NOMO-1 treated with dmso at 0.1 percent for 144 hours (cell line): Measurements from ENCODE around the gene RAPGEF6.
A peak's percentile ranks its signal among the peaks of the same experiment; 100 is the strongest.
"Not testable (repeated sequence)": the region's sequence is repeated elsewhere in the genome, so short reads cannot be mapped to it uniquely, and the experiment has no call there.

ENCODE experiments used
- DNase-seq: peaks from one replicate; lab custom pipeline; 2025; ENCODE audit not compliant: unreplicated experiment; lab: John Stamatoyannopoulos, UW

Gene RAPGEF6

DNA sequence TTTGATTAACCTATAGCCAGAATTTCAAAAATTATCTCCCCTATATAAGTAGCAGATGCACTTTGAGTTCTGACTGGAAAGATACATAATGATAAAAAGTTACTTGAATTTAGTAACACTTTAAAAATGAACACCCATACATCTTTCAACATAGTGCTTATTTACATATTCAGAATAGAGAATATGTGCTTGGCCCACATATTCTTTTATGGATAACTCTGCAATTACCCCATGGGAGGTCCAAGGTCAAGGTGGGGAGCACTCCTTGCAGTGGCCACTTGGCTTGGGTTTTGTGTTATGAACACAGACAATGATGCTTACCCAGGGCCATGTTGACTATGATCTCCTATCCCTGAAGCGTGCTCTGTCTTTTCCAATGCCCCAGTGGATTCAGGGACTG lies 201.9 kb downstream of the RAPGEF6 start:
- DNase-seq, result no peak

- DNase-seq, result no peak
Measured at GRCh38 chr5:131431794-131432193, 203.2 kb downstream of the RAPGEF6 start.

DNA sequence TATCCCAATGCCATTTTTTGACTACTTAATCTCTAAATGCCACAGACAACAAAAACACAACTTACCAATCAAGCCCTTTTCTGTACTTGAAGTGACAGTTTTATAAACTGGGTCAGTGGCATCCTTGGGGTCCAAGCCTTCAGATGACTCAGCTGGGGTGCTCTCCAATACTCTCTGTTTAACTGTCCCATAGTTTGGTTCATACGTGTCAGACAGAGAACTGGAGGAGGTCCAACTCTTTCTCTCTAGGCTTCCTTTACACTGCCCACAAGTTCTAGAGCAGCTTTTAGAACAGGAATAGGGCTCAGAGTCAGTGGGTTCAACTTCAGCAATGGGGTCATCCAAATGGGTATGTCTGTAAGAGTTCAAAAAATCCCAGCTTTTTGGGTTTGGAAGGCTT lies 204.2 kb downstream of the RAPGEF6 start:
- no peak for DNase-seq

- DNase-seq, result no peak
Measured at GRCh38 chr5:131426011-131426410, 209.0 kb downstream of the RAPGEF6 start.

DNA sequence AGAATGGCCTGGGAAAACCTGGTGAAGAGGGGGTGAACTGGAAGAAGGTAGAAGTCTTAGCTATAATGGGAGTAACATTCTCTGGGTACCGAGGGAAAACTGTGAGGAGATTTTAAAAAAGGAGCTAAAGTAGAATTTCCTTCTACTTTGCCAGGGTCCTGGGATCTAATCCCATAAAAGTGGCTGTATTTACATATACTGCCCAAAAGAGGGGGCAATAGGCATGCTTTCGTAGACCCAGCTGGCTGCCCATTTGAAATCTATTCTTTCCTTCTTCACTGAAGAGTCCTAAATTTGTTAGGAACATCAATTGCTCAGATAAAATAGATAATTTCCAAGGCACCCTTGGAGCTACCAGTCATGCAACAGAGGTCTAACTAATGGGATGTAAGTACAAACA lies 212.0 kb downstream of the RAPGEF6 start:
- DNase-seq, result no peak

- DNase-seq, result no peak
Measured at GRCh38 chr5:131419877-131420276, 215.2 kb downstream of the RAPGEF6 start.

DNA sequence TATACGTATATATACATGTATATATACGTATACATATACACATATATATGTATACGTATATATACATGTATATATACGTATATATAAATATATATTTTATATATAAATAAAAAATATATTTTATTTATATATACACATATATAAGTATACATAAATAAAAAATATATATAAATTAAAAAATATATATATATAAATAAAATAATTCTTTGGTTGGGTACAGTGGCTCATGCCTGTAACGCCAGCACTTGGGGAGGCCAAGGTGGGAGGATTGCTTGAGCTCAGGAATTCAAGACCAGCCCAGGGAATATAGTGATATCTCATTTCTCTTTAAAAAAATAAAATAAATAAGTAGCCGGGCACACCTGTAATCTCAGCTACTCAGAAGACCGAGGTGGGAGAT lies 216.2 kb downstream of the RAPGEF6 start:
- no peak for DNase-seq

GRCh38 chr5:131417240-131417869 lies 217.7 kb downstream of the RAPGEF6 start:
- DNase-seq, result peak; percentile 7

DNA sequence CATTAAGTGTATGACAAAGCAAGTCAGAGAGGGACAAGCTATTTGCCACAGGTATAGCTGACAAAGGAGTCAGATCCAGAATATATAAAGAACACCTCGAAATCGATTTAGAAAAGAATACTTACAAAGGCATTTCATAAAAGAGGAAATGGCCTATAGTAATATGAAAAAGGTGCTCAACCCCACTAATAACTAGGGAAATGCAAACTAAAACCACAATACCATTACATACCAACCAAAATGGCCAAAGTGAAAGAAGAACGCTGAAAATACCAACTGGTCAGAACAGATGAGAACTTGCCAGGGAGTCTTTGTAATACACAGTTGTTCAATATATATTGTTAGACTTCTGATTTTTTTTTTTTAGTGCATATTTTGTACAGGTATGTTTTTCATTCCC lies 218.3 kb downstream of the RAPGEF6 start:
- no peak for DNase-seq

DNA sequence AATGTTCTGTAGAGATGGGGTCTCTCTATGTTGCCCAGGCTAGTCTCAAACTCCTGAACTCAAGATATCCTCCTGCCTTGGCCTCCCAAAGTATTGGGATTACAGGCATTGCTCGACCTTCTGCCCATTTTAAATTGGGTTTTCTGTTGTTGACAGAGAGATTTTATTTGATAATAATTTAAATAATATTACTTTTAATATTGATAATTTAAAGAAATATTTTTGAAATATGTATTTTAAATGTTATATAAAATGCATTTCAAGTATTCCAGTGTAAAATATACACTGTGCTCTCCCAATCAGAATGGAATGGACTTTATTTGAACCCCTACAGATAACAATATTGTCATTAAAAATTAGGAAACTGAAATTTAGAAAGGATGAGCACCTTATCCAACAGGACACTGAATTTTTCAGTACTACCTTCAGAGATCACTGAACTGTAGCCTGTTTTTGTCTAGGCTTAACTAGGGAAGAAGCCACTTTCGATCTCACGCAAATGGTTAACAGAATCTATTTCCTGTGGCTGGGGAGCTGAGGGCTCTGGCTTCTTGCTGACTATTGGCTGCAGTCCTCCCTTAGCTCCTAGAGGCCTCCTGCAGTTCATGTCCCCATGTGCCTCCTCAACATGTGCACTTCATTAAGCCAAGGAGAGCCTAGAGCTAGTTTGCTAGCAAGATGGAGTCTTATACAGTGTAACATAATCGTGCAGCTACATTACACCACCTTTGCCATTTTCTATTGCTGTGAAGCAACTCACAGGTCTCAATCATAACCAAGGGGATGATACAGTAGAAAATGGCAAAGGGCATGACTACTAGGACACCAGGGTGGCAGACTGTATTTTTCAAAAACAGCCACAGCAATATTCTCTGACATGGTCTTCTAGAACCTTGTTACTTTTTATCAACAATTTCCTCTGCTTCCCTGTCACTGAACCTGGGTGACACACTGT lies 221.1 kb downstream of the RAPGEF6 start:
- DNase-seq, result no peak

DNA sequence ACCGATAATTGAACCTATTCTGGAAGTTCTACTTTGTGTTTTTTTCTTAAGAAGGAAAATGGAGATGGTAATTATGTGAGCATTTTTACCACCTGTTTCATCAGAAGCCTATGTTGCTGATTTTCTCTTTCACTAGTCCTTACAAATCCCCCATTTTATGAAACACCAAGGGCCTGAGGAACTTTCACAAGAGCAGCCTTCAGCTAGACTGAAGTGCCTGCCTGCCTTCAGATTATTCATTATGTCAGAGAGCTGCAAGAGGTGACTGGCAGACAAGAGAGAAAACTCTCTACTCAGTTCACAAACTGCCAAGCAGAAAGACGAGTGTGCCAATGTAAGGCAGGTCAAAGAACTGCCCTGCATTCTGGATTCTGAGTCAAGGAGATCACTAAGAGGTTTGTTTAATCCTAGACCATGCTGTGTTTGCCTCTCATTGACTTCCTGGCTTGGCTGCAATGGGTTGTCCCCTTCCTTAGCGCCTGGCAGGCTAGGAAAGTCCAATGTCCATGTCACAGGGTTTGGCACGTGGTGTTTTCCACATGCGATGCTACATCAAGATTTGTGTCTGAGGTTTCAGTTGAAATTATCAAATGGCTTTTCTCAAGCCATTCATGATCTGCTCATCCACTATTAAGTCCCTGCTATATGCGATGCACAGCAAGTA lies 227.9 kb downstream of the RAPGEF6 start:
- no peak for DNase-seq

GRCh38 chr5:131406076-131406475 lies 229.0 kb downstream of the RAPGEF6 start:
- no peak for DNase-seq

GRCh38 chr5:131405674-131406073 lies 229.4 kb downstream of the RAPGEF6 start:
- DNase-seq, result no peak

GRCh38 chr5:131400585-131400984 lies 234.4 kb downstream of the RAPGEF6 start:
- no peak for DNase-seq

DNA sequence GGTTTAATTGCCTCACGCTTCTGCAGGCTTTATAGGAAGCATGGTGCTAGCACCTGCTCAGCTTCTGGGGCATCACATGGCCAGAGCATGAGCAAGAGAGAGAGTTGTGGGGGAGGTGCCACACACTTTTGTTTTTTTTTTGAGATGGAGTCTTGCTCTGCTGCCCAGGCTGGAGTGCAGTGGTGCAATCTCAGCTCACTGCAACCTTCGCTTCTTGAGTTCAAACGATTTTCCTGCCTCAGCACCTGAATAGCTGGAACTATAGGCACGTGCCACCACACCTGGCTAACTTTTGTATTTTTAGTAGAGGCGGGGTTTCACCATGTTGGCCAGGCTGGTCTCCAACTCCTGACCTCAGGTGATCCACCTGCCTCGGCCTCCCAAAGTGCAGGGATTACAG lies 236.0 kb downstream of the RAPGEF6 start:
- DNase-seq, result not testable (repeated sequence)

- no peak for DNase-seq
Measured at GRCh38 chr5:131396630-131397273, 238.3 kb downstream of the RAPGEF6 start.

- DNase-seq, result no peak
Measured at GRCh38 chr5:131396015-131396414, 239.0 kb downstream of the RAPGEF6 start.

DNA sequence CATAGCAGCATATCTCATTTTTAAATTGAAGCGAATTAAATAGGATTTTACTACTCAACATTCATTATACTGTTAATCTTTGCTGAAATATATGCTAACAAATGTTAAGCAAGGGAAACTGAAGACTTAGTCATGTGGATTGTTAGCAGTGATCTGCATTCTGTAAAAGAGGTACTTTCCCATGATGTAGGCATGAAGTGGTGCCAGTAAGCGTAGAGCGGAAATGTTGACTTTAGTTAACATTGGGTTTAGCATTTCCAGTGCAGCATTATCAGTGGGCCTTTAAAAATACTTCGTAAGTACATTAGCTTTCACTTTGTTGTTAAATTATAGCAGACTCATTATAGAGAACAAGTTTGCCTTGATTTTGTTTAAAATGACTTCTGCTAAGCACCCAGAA lies 240.9 kb downstream of the RAPGEF6 start:
- no peak for DNase-seq

- DNase-seq, result no peak
Measured at GRCh38 chr5:131393498-131393968, 241.5 kb downstream of the RAPGEF6 start.

DNA sequence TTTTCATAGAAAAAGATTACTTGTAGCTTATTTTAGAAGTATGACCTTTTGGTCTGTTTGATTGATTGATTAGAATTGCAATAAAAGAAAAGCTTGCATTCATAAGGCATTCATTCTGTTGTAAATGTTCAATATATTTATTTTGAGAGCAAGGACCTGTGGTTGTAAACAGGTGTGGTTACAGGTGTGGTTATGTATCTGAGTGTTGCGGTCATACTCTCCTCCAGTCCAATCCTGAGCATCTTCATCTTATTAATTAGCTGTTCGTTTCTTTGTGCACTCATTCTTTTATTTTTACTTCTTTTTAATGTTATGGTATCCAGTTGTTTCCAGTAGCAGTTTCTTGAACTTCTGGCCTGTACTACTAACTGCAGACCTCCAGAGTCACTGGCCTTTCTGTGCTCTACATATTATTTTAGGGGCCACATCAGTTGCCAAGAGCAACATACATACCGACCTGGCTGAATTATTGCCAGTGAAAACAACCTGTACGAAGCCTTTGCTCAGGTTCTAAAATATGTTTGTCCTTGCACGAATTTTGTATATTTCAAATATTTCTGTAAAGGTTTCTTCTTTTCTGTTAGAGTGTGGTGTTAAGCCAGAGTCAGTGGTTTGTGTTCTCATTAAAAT lies 242.4 kb downstream of the RAPGEF6 start:
- DNase-seq, result no peak

DNA sequence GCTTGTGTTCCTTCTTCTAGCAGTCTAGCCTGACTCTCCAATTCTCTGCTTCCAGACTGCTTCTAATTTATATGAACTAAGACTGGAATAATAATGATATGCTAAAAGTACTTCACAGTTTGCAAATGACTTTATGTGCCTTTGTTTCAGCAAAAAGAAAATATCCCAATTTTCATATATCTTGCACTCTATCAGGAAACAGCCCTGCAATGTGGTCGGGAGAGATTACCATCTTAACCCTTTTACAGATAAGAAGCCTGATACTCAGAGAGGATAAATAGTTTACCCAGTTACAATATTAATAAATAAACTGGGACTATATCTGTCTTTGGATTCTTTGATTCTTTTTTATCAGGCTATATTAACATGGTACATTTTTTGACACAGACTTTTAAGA lies 245.2 kb downstream of the RAPGEF6 start:
- DNase-seq, result no peak
